B cell (primary cell): Measurements from ENCODE around the gene MYOC.

Experiments used
- CTCF ChIP-seq: fragments of 200-600 bp; IDR thresholded peaks from one replicate; pipeline ENCODE4 v1.8.0; 2022; ENCODE audit warnings: antibody characterized with exemption, mild to moderate bottlenecking
- EZH2 ChIP-seq: IDR thresholded peaks from 2 replicates; pipeline ENCODE4 v1.6.1; 2012; ENCODE audit warnings: borderline replicate concordance, low read depth, mild to moderate bottlenecking, moderate library complexity, low read length; ENCODE audit not compliant: insufficient read depth, poor library complexity, severe bottlenecking

- TF ChIP-seq CTCF (no peak), EZH2 (no peak)
Measured at GRCh38 chr1:171683870-171684269, 31.4 kb upstream of the MYOC start.
